Caco-2 (cell line): ENCODE data around the gene RUNX2. TPM values are rescaled to one million over a fixed set of nuclear protein-coding genes. Genes with fewer than 3 reads are reported as not detected.

Source experiments
- BruUV-seq: library from RNA; stranded (reverse); fragments of 400-500 nt; replicated peaks from 2 replicates; lab custom pipeline; 2021; lab: Mats Ljungman, UMichigan
- CTCF ChIA-PET: fragments of 300-600 bp; sonication (Branson Sonifier 250); formaldehyde crosslinking; loops from one replicate; lab custom pipeline; 2022; ENCODE audit warnings: antibody characterized with exemption; lab: Charles Lee
- POLR2A ChIA-PET: fragments of 300-600 bp; sonication (Branson Sonifier 250); formaldehyde crosslinking; loops from one replicate; lab custom pipeline; 2022; ENCODE audit warnings: antibody characterized with exemption; lab: Charles Lee
- DNase-seq, 2 experiments: peaks; one replicate each; pipeline versions ENCODE4 v3.0.0 to v3.0.0-alpha.2; 2020 to 2022
- H3K27me3 ChIP-seq: replicated peaks from 2 replicates; pipeline ENCODE4 v1.6.0; 2011; ENCODE audit warnings: low read length; ENCODE audit not compliant: control insufficient read depth, insufficient read depth
- H3K36me3 ChIP-seq: 2 replicates; pipeline ENCODE4 v1.5.1; 2011; ENCODE audit warnings: low read length; ENCODE audit not compliant: control insufficient read depth, insufficient read depth
- H3K4me1 ChIP-seq: fragments of 250-450 bp; sonication (Bioruptor Pico); 2 replicates; pipeline ENCODE4 v1.5.1; 2020; ENCODE audit warnings: mild to moderate bottlenecking
- H3K4me3 ChIP-seq: 2 replicates; pipeline ENCODE4 v1.5.1; 2011; ENCODE audit warnings: low read depth, mild to moderate bottlenecking, control low read depth, low read length
- H3K9me3 ChIP-seq: fragments of 250-450 bp; sonication (Bioruptor Pico); 2 replicates; pipeline ENCODE4 v1.5.1; 2020; ENCODE audit warnings: mild to moderate bottlenecking, moderate library complexity
- H3K27ac Mint-ChIP-seq: one replicate; pipeline ENCODE4 v1.8.0; 2022; ENCODE audit warnings: mixed read lengths; ENCODE audit not compliant: unreplicated experiment
- H3K27me3 Mint-ChIP-seq: one replicate; pipeline ENCODE4 v1.8.0; 2022; ENCODE audit warnings: mixed read lengths; ENCODE audit not compliant: insufficient read depth, unreplicated experiment
- H3K36me3 Mint-ChIP-seq: one replicate; pipeline ENCODE4 v1.8.0; 2022; ENCODE audit warnings: mild to moderate bottlenecking, mixed read lengths; ENCODE audit not compliant: insufficient read depth, unreplicated experiment
- H3K4me1 Mint-ChIP-seq: one replicate; pipeline ENCODE4 v1.8.0; 2022; ENCODE audit warnings: low read depth, mixed read lengths; ENCODE audit not compliant: unreplicated experiment
- H3K4me3 Mint-ChIP-seq: one replicate; pipeline ENCODE4 v1.8.0; 2022; ENCODE audit warnings: mild to moderate bottlenecking, moderate library complexity, mixed read lengths; ENCODE audit not compliant: unreplicated experiment
- H3K9me3 Mint-ChIP-seq: one replicate; pipeline ENCODE4 v1.8.0; 2022; ENCODE audit warnings: mixed read lengths; ENCODE audit not compliant: unreplicated experiment
- CTCF ChIP-seq, 2 experiments: fragments of 200-600 bp in 1 of 2; IDR thresholded peaks; 1 replicate in 1 of 2; 2 replicates in 1 of 2; pipeline versions ENCODE4 v1.5.1 to v1.8.0; 2011 to 2022; ENCODE audit warnings: antibody characterized with exemption in 1 of 2, control low read depth in 1 of 2, inconsistent platforms in 1 of 2, low read depth in 1 of 2, low read length in 1 of 2, mild to moderate bottlenecking in 1 of 2, moderate library complexity in 1 of 2; ENCODE audit not compliant: insufficient read depth in 1 of 2, severe bottlenecking in 1 of 2, unreplicated experiment in 1 of 2
- intact Hi-C: fragments of 100-400 bp; cut with micrococcal nuclease; formaldehyde crosslinking; loops from one replicate; pipeline ENCODE4 v1.10.0; 2022; ENCODE audit not compliant: unreplicated experiment
- total RNA-seq: library from RNA; stranded (reverse); gene quantifications from 2 replicates; pipeline ENCODE4 v1.2.3, GENCODE V29; 2022

Gene RUNX2
- total RNA-seq, 1 experiment from 2014 or later: not detected

- Histone ChIP-seq H3K36me3 (no peaks in the 10 kb centered on the region), H3K4me1 (peaks cover 7% of the 10 kb centered on the region; the same call in 1 of the 2 replicates), H3K27me3 (peaks cover 5% of the 10 kb centered on the region), H3K9me3 (no peaks in the 10 kb centered on the region), H3K4me3 (no peak overlapping the region)
- peaks cover 18% of the 10 kb centered on the region for H3K27me3 Mint-ChIP-seq
- CTCF ChIA-PET: interaction anchor here (0.8 kb wide), 1 partner anchor 37 kb away, joined by 3 read pairs; the partner anchor contains the start of gene SUPT3H
- no peaks in the 10 kb centered on the region for H3K9me3 Mint-ChIP-seq
- no peak overlapping the region for H3K27ac Mint-ChIP-seq
- no peaks in the 10 kb centered on the region for H3K36me3 Mint-ChIP-seq
- BruUV-seq: no TSS peak
- no peak for DNase-seq
- POLR2A ChIA-PET: no interaction called here
- H3K4me1 Mint-ChIP-seq: no peaks in the 10 kb centered on the region
- TF ChIP-seq CTCF (IDR thresholded peaks at IDR 0.05; ENCODE audit: insufficient read depth in 1 of 2, low read depth in 1 of 2, low read length in 1 of 2, severe bottlenecking in 1 of 2, unreplicated experiment in 1 of 2): no peak
- intact Hi-C loops: no loop called here
- no peak overlapping the region for H3K4me3 Mint-ChIP-seq
Measured at GRCh38 chr6:45415315-45415714, 87.2 kb downstream of the RUNX2 start.

DNA sequence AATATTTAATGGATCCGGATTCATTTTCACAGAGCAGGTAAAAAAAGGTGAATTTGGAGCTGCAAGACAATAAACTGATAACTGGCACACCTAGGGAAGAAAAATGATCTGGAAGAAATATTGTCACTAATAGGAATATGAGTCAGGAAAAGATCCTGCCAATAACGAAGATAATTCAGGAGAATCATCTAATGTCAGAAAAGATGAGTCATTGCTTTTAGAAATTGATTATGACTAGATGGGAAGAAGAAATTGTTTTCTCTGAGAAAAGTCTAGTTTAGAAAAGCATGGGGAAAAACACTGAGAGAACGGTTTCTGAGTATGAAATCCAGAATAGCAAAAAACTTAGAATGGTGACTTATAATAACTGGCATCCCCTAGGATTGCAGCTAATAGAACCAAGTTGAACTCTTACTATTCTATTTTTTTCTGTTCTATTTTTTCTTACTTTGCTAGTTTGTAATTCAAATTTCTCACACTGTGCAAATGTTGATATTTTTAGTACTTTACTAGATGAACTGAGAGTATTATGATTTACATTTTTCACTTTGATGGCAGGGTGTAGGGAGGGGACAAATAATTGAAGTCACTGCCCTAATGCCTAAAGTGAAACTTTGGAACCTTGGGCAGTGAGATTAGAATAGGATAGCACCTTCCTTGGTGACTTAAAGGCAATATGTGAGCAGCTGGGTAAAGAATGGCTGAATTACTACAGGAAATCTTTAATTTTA lies 87.8 kb downstream of the RUNX2 start:
- Mint-ChIP-seq H3K4me1 (no peaks in the 10 kb centered on the region), H3K9me3 (no peaks in the 10 kb centered on the region), H3K27me3 (peaks cover 24% of the 10 kb centered on the region), H3K4me3 (no peak overlapping the region), H3K27ac (no peak overlapping the region), H3K36me3 (no peaks in the 10 kb centered on the region)
- Histone ChIP-seq H3K36me3 (no peaks in the 10 kb centered on the region), H3K9me3 (no peaks in the 10 kb centered on the region), H3K4me1 (peaks cover 7% of the 10 kb centered on the region; the same call in 1 of the 2 replicates), H3K27me3 (peaks cover 9% of the 10 kb centered on the region), H3K4me3 (no peak overlapping the region)
- DNase-seq: no peak
- no peak for TF ChIP-seq CTCF (IDR thresholded peaks at IDR 0.05; ENCODE audit: insufficient read depth in 1 of 2, low read depth in 1 of 2, low read length in 1 of 2, severe bottlenecking in 1 of 2, unreplicated experiment in 1 of 2)
- POLR2A ChIA-PET: no interaction called here
- CTCF ChIA-PET: interaction anchor here (0.8 kb wide), 1 partner anchor 38 kb away, joined by 3 read pairs; the partner anchor contains the start of gene SUPT3H
- no TSS peak for BruUV-seq
- intact Hi-C loops: no loop called here

DNA sequence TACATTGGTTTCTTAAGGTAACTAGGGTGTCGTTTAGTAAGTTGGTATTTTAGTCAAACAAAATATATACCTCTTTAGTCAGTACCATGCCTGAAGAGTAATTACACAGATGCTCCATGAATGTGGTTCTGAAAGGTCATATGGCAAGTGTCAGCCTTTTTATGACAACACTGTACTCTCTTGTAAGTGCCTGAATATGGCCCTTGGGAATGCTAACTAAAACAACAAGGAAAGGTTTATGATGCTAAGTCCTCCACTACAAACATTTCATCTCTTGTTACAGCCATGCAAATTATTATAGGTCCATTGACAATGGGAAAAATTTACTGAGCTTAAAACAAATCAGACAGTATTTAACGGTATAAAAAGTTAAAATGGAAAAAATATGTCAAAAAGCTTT lies 88.6 kb downstream of the RUNX2 start:
- H3K27me3 ChIP-seq: peaks cover 9% of the 10 kb centered on the region
- H3K27ac Mint-ChIP-seq: no peak overlapping the region
- peaks cover 7% of the 10 kb centered on the region; the same call in 1 of the 2 replicates for H3K4me1 ChIP-seq
- H3K4me1 Mint-ChIP-seq: no peaks in the 10 kb centered on the region
- CTCF ChIA-PET: interaction anchor here (0.5 kb wide), 1 partner anchor 194 kb away, joined by 3 read pairs; no protein-coding TSS in a partner anchor
- no TSS peak for BruUV-seq
- no peak for DNase-seq
- intact Hi-C loops: no loop called here
- peaks cover 30% of the 10 kb centered on the region for H3K27me3 Mint-ChIP-seq
- no peak for TF ChIP-seq CTCF (IDR thresholded peaks at IDR 0.05; ENCODE audit: insufficient read depth in 1 of 2, low read depth in 1 of 2, low read length in 1 of 2, severe bottlenecking in 1 of 2, unreplicated experiment in 1 of 2)
- H3K4me3 ChIP-seq: no peak overlapping the region
- H3K9me3 ChIP-seq: no peaks in the 10 kb centered on the region
- H3K36me3 ChIP-seq: no peaks in the 10 kb centered on the region
- POLR2A ChIA-PET: no interaction called here
- H3K9me3 Mint-ChIP-seq: no peaks in the 10 kb centered on the region
- H3K36me3 Mint-ChIP-seq: no peaks in the 10 kb centered on the region
- H3K4me3 Mint-ChIP-seq: no peak overlapping the region
